Fibroblast of skin of right biceps (primary cell): ENCODE data around the gene CDK4.
"Not testable (repeated sequence)": the region's sequence is repeated elsewhere in the genome, so short reads cannot be mapped to it uniquely, and the experiment has no call there.

ENCODE experiments used
- DNase-seq: peaks from one replicate; pipeline ENCODE4 v3.0.0-alpha.2; 2013

The CDK4 gene

GRCh38 chr12:57722716-57723629 lies 29.1 kb downstream of the CDK4 start:
- no peak for DNase-seq

GRCh38 chr12:57721846-57722608 lies 30.1 kb downstream of the CDK4 start:
- not testable (repeated sequence) for DNase-seq

GRCh38 chr12:57720606-57721595 lies 31.2 kb downstream of the CDK4 start:
- no peak for DNase-seq

GRCh38 chr12:57719777-57720605 lies 32.1 kb downstream of the CDK4 start:
- DNase-seq, result no peak

GRCh38 chr12:57718641-57719528 lies 33.2 kb downstream of the CDK4 start:
- no peak for DNase-seq

GRCh38 chr12:57717846-57718640 lies 34.1 kb downstream of the CDK4 start:
- DNase-seq, result no peak

GRCh38 chr12:57717131-57717530 lies 35.0 kb downstream of the CDK4 start:
- DNase-seq, result no peak

- DNase-seq, result no peak
Measured at GRCh38 chr12:57716305-57716704, 35.8 kb downstream of the CDK4 start.

- DNase-seq, result no peak
Measured at GRCh38 chr12:57715786-57716185, 36.3 kb downstream of the CDK4 start.

- not testable (repeated sequence) for DNase-seq
Measured at GRCh38 chr12:57715036-57715748, 36.9 kb downstream of the CDK4 start.

- DNase-seq, result no peak
Measured at GRCh38 chr12:57713209-57713608, 38.9 kb downstream of the CDK4 start.

- no peak for DNase-seq
Measured at GRCh38 chr12:57712701-57713100, 39.4 kb downstream of the CDK4 start.

- no peak for DNase-seq
Measured at GRCh38 chr12:57708296-57708695, 43.8 kb downstream of the CDK4 start.

GRCh38 chr12:57707250-57707649 lies 44.9 kb downstream of the CDK4 start:
- DNase-seq, result no peak

- no peak for DNase-seq
Measured at GRCh38 chr12:57700317-57700716, 51.8 kb downstream of the CDK4 start.

- no peak for DNase-seq
Measured at GRCh38 chr12:57698414-57698813, 53.7 kb downstream of the CDK4 start.
